Effector memory CD8-positive, alpha-beta T cell (primary cell): Measurements from ENCODE around the gene RIPOR2.

Experiments
- ATAC-seq: fragments of 150-1000 bp; cut with Tn5 transposase; replicated peaks from 2 replicates; pipeline ENCODE4 v1.10.0; 2021; ENCODE audit warnings: mild to moderate bottlenecking, moderate library complexity
- DNase-seq, 3 experiments: peaks; one replicate each; pipeline ENCODE4 v3.0.0; 2021
- H3K27ac Mint-ChIP-seq, 2 donors: one replicate each; pipeline ENCODE4 v1.8.0; 2022; ENCODE audit warnings: mild to moderate bottlenecking in 2 of 2, mixed read lengths in 2 of 2, moderate library complexity in 2 of 2
- H3K27me3 Mint-ChIP-seq, 2 donors: one replicate each; pipeline ENCODE4 v1.8.0; 2022; ENCODE audit warnings: mixed read lengths in 2 of 2
- H3K36me3 Mint-ChIP-seq: one replicate; pipeline ENCODE4 v1.8.0; 2022; ENCODE audit warnings: mild to moderate bottlenecking, moderate library complexity, mixed read lengths; ENCODE audit not compliant: insufficient read depth
- H3K4me1 Mint-ChIP-seq, 2 donors: one replicate each; pipeline ENCODE4 v1.8.0; 2022; ENCODE audit warnings: low read depth in 2 of 2, mixed read lengths in 2 of 2
- H3K4me3 Mint-ChIP-seq, 2 donors: one replicate each; pipeline ENCODE4 v1.8.0; 2022; ENCODE audit warnings: mild to moderate bottlenecking in 2 of 2, mixed read lengths in 2 of 2, moderate library complexity in 2 of 2
- H3K9me3 Mint-ChIP-seq, 2 donors: one replicate each; pipeline ENCODE4 v1.8.0; 2022; ENCODE audit warnings: mixed read lengths in 2 of 2

Gene RIPOR2

GRCh38 chr6:24902782-24903181, 33.0 kb downstream of the RIPOR2 start:
- ATAC-seq (no peak), DNase-seq (no peak)
- Mint-ChIP-seq H3K4me1 (peaks cover 78 to 91% of the 10 kb centered on the region in 2 donors), H3K27ac (peak overlapping the region; percentile 90 to 93), H3K4me3 (peak overlapping the region; percentile 32 to 56), H3K36me3 (peaks cover 61% of the 10 kb centered on the region), H3K27me3 (no peaks in the 10 kb centered on the region), H3K9me3 (no peaks in the 10 kb centered on the region)

DNA sequence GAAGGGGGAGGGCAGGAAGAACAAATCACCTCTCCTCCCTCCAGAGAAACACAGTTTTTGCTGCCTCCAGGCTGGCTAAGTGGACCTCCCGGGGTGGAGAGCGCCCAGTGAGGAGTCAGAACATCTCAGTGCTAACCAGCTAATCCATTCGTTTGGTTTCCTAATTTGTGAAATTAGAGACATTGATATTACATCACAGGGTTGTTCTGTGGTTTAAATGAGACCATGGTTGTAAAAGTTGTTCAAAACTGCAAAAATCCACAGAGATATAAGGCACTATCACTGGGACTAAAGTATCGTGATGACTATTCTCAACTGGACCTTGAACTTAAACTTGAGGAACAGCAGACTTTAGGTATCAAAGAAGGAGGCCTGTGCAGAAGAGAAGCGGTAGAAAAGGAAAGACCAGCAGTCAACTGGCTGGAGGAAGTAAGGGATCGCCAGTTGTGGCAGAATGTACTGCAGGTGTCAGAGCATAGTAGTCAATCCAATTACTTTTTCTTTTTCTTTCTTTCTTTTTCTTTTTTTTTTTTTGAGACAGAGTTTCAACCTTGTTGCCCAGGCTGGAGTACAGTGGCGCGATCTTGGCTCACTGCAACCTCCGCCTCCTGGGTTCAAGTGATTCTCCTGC, 33.9 kb downstream of the RIPOR2 start:
- peak overlapping the region; percentile 90 to 93 for H3K27ac Mint-ChIP-seq
- peaks cover 81 to 91% of the 10 kb centered on the region in 2 donors for H3K4me1 Mint-ChIP-seq
- DNase-seq, result no peak
- H3K27me3 Mint-ChIP-seq, result no peaks in the 10 kb centered on the region
- peaks cover 70% of the 10 kb centered on the region for H3K36me3 Mint-ChIP-seq
- ATAC-seq, result peak; percentile 28
- H3K9me3 Mint-ChIP-seq, result no peaks in the 10 kb centered on the region
- peak overlapping the region; percentile 53 to 56 for H3K4me3 Mint-ChIP-seq

GRCh38 chr6:24900917-24901697, 34.7 kb downstream of the RIPOR2 start:
- no peak for ATAC-seq
- H3K9me3 Mint-ChIP-seq, result no peaks in the 10 kb centered on the region
- no peaks in the 10 kb centered on the region for H3K27me3 Mint-ChIP-seq
- peak overlapping the region; percentile 90 to 93 for H3K27ac Mint-ChIP-seq
- H3K36me3 Mint-ChIP-seq, result peaks cover 76% of the 10 kb centered on the region
- H3K4me3 Mint-ChIP-seq, result peak overlapping the region; percentile 53 to 56
- peaks cover 75 to 84% of the 10 kb centered on the region in 2 donors for H3K4me1 Mint-ChIP-seq
- no peak for DNase-seq

DNA sequence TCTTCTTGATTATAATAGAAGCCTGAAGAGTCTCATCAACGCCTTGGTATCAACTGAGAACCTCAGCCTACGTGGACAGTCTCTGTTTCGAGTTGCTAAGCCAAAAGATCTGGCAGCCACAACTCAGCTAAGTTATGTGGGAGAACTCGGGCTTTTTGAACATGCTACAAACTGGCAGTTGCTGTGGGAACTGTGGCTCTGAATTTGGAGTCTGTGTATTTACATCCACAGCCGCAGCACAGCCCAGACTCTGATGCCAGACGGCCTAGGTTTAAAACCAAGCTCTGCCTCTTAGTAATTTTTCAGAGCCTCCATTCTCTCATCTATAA, 35.8 kb downstream of the RIPOR2 start:
- Mint-ChIP-seq H3K36me3 (peaks cover 72% of the 10 kb centered on the region), H3K9me3 (no peaks in the 10 kb centered on the region), H3K27me3 (no peaks in the 10 kb centered on the region), H3K27ac (peak overlapping the region; percentile 90 to 93), H3K4me1 (peaks cover 68 to 80% of the 10 kb centered on the region in 2 donors), H3K4me3 (peak overlapping the region; percentile 46 to 50)
- DNase-seq, result peak in 1 of 3 experiments; percentile 12
- ATAC-seq, result peak; percentile 65

DNA sequence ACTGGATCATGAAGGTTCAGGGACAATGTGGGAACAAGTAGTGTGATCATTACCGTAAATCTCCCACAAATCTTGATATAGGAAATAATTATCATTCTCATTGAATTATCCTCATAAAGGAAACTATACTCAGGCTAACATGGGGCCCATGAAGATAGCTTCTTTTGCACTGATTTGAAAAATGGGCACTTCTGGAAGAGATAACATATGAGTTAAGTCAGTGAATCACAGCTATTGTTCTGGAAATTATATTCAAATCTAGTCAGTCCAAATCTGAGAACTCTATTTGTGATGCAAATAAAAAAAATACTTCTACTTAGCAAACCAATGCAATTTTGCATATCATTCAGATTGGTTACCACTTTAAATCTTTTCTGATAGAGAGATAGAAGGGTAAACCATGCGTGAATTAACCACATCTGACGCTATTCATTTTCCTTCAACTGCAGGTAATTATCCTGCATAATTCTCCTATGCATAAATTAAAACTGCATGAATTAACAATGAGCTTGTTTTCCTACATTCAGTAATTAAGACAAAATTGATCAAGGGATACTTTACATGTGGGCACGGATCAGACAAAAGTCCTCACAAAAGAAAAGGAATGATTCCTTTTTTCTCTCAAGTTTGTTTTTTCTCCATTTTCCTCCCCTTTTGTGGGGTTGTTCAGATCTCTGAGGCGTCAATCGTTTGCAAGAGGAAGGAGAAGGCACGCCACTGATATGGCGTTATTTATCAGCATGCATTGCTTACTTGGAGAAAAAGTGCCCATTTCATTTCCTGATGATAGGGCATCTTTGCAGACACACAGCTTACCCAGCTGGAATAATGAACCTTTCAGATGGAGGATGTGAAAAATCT, 36.4 kb downstream of the RIPOR2 start:
- Mint-ChIP-seq H3K4me1 (peaks cover 67 to 79% of the 10 kb centered on the region in 2 donors), H3K9me3 (no peaks in the 10 kb centered on the region), H3K27me3 (no peaks in the 10 kb centered on the region), H3K4me3 (peak overlapping the region; percentile 46 to 50), H3K36me3 (peaks cover 72% of the 10 kb centered on the region), H3K27ac (peak overlapping the region; percentile 90 to 93)
- ATAC-seq (no peak), DNase-seq (no peak)

DNA sequence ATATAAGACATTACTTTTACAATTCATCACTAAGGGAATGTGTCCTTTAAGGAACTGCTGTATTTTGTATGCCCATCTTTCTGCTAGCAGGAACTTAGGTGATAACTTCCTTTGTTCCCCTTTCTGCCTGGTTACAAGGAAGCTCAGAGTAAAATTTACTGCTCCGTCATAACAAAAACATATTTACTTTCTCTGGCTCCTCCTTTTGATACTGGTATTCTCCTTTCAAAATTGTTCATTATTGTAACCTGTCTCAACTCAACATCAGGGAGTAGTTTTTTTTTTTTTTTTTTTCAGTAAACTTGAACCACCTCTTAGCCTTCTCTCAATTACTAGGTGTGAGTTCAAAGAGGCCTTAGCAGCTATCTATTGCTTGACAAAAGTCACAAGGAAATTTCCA, 37.1 kb downstream of the RIPOR2 start:
- Mint-ChIP-seq H3K27ac (peak overlapping the region; percentile 90 to 93), H3K4me1 (peaks cover 67 to 80% of the 10 kb centered on the region in 2 donors), H3K36me3 (peaks cover 69% of the 10 kb centered on the region), H3K9me3 (no peaks in the 10 kb centered on the region), H3K4me3 (peak overlapping the region; percentile 46 to 50), H3K27me3 (no peaks in the 10 kb centered on the region)
- DNase-seq (no peak), ATAC-seq (no peak)

- H3K4me1 Mint-ChIP-seq, result peaks cover 71 to 82% of the 10 kb centered on the region in 2 donors
- no peaks in the 10 kb centered on the region for H3K27me3 Mint-ChIP-seq
- H3K27ac Mint-ChIP-seq, result peak overlapping the region; percentile 90 to 93
- ATAC-seq (no peak), DNase-seq (no peak)
- no peaks in the 10 kb centered on the region for H3K9me3 Mint-ChIP-seq
- H3K36me3 Mint-ChIP-seq, result peaks cover 64% of the 10 kb centered on the region
- peak overlapping the region in 1 of 2 donors; percentile 50 for H3K4me3 Mint-ChIP-seq
Measured at GRCh38 chr6:24897186-24897585, 38.6 kb downstream of the RIPOR2 start.

DNA sequence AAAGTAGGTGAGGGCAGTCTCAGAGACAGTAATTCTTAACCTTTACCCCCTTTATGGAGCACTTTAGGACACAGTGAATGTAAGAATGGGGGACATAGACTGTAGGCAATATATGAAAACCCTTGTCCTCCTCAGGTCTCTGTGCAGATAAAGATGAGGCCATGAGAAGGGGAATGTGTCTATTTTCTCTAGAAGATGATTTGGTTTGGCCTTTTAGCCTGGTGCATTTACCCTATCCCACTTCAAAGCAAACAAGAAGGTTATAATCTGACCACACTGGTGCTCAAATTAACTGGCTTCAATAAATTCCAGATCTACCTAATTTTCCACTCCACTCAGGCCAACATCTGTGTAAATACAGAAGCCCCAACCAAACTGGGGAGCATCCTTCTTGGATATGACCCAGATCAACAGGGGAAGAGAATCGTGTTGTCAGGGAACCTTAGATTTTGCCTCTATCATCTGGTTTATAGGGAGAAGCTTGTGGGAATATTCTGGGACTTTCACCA, 42.4 kb downstream of the RIPOR2 start:
- H3K9me3 Mint-ChIP-seq, result no peaks in the 10 kb centered on the region
- ATAC-seq (no peak), DNase-seq (no peak)
- H3K36me3 Mint-ChIP-seq, result peaks cover 62% of the 10 kb centered on the region
- peak overlapping the region; percentile 86 to 87 for H3K27ac Mint-ChIP-seq
- H3K4me1 Mint-ChIP-seq, result peaks cover 54 to 72% of the 10 kb centered on the region in 2 donors
- H3K4me3 Mint-ChIP-seq, result peak overlapping the region; percentile 14 to 59
- H3K27me3 Mint-ChIP-seq, result no peaks in the 10 kb centered on the region

GRCh38 chr6:24891004-24891403, 44.8 kb downstream of the RIPOR2 start:
- peak; percentile 51 for ATAC-seq
- Mint-ChIP-seq H3K9me3 (no peaks in the 10 kb centered on the region), H3K36me3 (peaks cover 48% of the 10 kb centered on the region)

DNA sequence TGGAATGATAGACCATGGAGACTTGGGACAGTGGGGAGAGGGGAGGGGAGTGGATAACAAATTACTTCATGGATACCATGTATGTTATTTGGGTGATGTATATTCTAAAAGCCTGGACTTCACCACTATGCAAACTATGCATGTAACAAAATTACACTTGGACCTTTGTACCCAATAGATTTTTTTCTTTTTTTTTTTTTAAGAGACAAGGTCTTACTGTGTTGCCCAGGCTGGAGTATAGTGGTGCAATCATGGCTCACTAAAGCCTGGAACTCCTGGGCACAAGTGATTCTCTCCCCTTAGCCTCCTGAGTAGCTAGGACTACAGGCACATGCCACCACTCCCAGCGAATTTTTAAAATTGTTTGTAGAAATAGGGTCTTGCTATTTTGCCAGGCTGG, 45.3 kb downstream of the RIPOR2 start:
- no peak for ATAC-seq
- H3K9me3 Mint-ChIP-seq, result no peaks in the 10 kb centered on the region
- no peak for DNase-seq
- H3K4me1 Mint-ChIP-seq, result peaks cover 58 to 83% of the 10 kb centered on the region in 2 donors
- H3K4me3 Mint-ChIP-seq, result peak overlapping the region; percentile 37 to 52
- peak overlapping the region; percentile 83 to 86 for H3K27ac Mint-ChIP-seq
- peaks cover 51% of the 10 kb centered on the region for H3K36me3 Mint-ChIP-seq
- no peaks in the 10 kb centered on the region for H3K27me3 Mint-ChIP-seq

More at GRCh38 chr6:24891004-24891403, 44.8 kb downstream of the RIPOR2 start:
- H3K4me3 Mint-ChIP-seq, result peak overlapping the region; percentile 37 to 52
- H3K4me1 Mint-ChIP-seq, result peaks cover 57 to 80% of the 10 kb centered on the region in 2 donors
- peak overlapping the region; percentile 83 to 86 for H3K27ac Mint-ChIP-seq
- H3K27me3 Mint-ChIP-seq, result no peaks in the 10 kb centered on the region
- DNase-seq, result no peak

DNA sequence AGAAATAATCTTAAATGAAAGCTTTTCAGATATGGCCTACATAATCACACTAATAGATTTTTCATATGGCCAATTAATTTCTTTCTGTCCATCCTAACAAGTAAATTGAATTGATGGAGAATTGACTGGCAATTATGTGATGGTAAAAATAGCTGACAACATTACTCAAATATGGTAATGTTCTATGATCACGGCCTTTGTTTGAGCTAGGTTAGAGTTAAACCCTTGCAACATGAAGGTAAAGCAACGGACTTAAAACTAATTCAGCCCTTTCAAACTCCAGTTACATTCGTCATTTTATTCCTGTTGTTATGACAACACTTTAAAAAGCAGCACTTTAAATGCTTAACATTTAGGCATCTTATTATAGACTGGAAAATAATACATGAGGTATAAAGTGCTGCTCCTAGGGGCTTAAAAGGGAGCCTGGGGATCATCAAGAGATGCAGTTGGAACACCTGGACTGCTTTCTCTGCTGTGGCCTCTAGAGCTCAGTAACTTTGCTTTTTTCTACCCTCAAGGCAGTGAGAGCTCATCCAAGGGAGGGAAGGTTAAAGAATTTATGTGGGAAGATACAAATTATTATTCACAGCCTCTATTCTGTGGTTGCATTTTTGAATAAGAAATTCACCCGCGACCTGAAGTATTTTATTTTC, 46.9 kb downstream of the RIPOR2 start:
- Mint-ChIP-seq H3K27me3 (no peaks in the 10 kb centered on the region), H3K4me3 (peak overlapping the region; percentile 19 to 51), H3K27ac (peak overlapping the region; percentile 64 to 73), H3K36me3 (peaks cover 47% of the 10 kb centered on the region), H3K4me1 (peaks cover 57 to 77% of the 10 kb centered on the region in 2 donors), H3K9me3 (no peaks in the 10 kb centered on the region)
- peak; percentile 36 for ATAC-seq
- no peak for DNase-seq

GRCh38 chr6:24887545-24888140, 48.1 kb downstream of the RIPOR2 start:
- peaks cover 45% of the 10 kb centered on the region for H3K36me3 Mint-ChIP-seq

More at GRCh38 chr6:24887545-24888140, 48.1 kb downstream of the RIPOR2 start:
- peak overlapping the region; percentile 64 to 82 for H3K27ac Mint-ChIP-seq
- peak overlapping the region; percentile 19 to 57 for H3K4me3 Mint-ChIP-seq
- DNase-seq (no peak), ATAC-seq (no peak)
- H3K4me1 Mint-ChIP-seq, result peaks cover 56 to 77% of the 10 kb centered on the region in 2 donors
- H3K9me3 Mint-ChIP-seq, result no peaks in the 10 kb centered on the region
- no peaks in the 10 kb centered on the region for H3K27me3 Mint-ChIP-seq
